HG02678 (cell line): ENCODE data around the gene IFNAR1.
"Not testable (repeated sequence)": the region's sequence is repeated elsewhere in the genome, so short reads cannot be mapped to it uniquely, and the experiment has no call there.

Experiments used
- ATAC-seq: cut with Tn5 transposase; IDR thresholded peaks from one replicate; pipeline ENCODE4 v1.9.1; 2021; ENCODE audit warnings: mild to moderate bottlenecking, moderate library complexity; ENCODE audit not compliant: unreplicated experiment

IFNAR1 gene

GRCh38 chr21:33339135-33339534 lies 14.4 kb downstream of the IFNAR1 start:
- no peak for ATAC-seq

- ATAC-seq: no peak
Measured at GRCh38 chr21:33339918-33340317, 15.1 kb downstream of the IFNAR1 start.

DNA sequence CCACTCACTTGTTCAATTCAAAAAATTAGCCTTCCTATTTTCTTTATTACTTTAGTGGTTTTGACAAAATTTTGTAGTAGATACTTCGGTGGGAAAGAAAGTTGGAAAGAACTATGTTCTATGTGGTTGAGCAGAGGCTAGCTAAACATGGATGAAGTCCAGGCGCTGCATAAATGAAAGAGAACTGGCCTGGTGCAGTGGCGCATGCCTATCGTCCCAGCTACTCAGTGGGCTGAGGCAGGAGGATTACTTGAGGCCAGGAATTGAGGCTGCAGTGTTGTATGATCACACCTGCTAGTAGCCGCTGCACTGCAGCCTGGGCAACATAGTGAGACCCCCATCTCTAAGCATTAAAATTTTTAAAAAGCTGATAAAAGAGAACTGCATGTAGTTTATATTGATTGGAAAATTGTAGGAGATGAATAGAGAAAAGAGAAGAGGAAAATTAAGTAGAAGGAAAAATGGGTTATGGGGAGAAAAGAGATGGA lies 21.0 kb downstream of the IFNAR1 start:
- no peak for ATAC-seq

GRCh38 chr21:33348706-33349105 lies 23.9 kb downstream of the IFNAR1 start:
- ATAC-seq: no peak

DNA sequence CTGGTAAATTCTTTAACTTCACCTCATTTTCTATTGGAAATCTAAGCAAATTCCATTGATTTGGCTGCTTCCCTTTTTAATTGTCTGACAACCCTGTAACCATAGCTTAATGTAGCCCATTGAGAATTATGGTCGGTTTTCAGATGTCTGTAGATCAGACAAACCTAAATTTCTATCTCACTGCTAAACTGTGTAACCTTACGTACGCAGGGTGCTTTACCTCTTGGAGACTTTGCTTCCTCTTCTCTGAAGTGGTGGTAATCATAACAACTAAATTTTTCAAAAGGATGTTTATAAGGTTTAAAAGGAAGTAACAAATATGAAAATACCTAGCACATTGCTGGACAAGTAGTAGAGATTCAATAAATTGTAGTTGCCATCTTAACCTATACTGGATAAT lies 25.9 kb downstream of the IFNAR1 start:
- ATAC-seq: no peak

- no peak for ATAC-seq
Measured at GRCh38 chr21:33355355-33355754, 30.6 kb downstream of the IFNAR1 start.

- ATAC-seq: no peak
Measured at GRCh38 chr21:33355996-33356395, 31.2 kb downstream of the IFNAR1 start.

DNA sequence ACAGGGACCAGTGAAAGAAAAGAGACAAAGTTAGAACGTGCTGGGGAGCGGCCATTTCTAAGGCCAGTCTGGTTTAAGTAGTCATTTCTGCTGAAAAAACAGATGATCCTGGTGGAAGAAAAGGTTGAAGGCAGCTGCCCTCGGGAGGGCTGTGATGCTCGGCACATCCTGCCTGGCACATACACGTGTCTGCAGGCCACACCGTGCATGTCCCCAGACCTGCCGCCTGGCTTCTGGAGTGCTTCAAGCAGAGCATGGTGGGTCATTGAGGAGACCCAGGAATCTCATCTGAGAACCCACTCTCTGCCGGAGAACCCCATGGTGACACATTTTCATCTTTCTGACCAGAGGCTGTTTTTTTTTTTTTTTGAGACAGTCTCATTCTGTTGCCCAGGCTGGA lies 32.4 kb downstream of the IFNAR1 start:
- no peak for ATAC-seq

GRCh38 chr21:33359446-33359845 lies 34.7 kb downstream of the IFNAR1 start:
- ATAC-seq: no peak

GRCh38 chr21:33360281-33360680 lies 35.5 kb downstream of the IFNAR1 start:
- no peak for ATAC-seq

DNA sequence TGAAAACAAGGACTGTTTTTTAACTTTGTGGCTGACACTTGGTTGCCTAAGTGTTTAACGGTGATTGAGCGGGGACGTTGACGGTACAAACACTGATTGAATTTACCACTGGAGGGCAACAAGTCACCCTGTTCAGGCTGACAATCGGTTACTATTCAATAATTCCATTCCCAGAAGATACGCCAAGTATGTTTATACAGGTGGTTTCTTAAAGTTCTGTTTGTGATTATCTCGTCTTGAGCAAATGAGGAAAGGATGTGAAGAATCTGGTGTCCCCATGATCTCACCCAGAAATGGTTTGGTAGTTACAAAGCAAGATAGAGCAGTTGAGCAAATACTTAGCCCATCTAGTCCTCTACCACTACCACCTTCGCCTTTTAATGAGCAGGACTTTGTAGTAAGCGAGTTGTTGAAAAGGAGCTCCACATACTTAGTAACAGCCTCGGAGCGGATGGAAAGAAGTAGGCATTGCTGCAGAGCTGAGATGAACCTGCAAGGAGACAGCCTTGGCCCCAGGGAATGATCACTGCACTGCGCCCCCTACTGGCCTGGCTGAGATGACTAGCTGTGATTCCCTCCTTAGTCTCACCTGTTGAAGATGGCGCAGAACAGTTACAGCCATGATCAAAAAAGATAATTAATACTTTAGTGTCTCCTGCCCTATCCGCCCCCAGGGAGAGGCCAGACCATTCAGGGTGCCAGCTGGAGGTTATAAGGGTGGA lies 36.3 kb downstream of the IFNAR1 start:
- peak; percentile 71 for ATAC-seq

- ATAC-seq: no peak
Measured at GRCh38 chr21:33362044-33362555, 37.3 kb downstream of the IFNAR1 start.

GRCh38 chr21:33363911-33364609 lies 39.3 kb downstream of the IFNAR1 start:
- ATAC-seq: not testable (repeated sequence)

DNA sequence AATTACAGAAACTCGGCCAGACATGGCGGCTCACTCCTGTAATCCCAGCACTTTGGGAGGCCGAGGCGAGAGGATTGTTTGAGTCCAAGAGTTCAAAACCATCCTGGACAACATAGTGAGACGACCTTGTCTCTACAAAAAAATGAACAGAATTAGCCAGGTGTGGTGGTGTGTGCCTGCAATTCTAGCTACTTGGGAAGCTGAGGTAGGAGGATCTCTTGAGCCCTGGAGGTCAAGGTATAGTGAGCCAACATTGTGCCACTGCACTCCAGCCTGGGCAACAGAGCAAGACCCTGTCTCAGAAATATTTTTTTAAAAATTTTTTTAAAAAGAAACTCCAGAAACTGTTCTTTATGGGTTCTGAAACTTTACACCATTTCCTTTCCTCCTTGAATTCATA lies 40.1 kb downstream of the IFNAR1 start:
- no peak for ATAC-seq

DNA sequence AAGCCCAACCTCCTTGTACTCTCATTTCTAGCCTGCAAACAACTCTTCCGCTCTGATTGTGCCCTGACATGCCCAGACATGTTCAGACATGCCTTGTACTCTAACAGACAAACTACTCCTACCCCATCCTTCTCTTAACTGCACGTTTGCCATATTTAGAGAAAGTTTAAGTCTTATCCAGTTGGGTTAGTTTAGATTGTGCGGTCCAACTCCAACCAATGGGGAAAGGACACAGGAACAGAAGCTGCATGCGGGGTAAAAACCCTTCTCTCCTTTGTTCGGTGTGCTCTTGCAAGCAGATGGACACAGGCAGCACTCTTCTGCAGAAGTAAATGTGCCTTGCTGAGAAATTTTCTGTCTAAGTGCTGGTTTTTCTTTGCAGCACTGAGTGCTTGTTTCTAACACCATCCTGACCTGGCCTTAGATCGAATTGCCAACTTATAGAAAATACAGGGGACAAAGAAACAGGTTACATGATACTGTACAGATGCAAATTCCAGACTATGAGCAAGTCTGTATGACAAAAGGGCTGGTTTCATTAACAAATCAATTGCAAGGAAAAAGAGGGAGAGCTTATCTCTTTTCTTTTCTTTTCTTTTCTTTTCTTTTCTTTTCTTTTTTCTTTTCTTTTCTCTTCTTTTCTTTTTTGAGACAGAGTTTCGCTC lies 42.7 kb downstream of the IFNAR1 start:
- no peak for ATAC-seq

DNA sequence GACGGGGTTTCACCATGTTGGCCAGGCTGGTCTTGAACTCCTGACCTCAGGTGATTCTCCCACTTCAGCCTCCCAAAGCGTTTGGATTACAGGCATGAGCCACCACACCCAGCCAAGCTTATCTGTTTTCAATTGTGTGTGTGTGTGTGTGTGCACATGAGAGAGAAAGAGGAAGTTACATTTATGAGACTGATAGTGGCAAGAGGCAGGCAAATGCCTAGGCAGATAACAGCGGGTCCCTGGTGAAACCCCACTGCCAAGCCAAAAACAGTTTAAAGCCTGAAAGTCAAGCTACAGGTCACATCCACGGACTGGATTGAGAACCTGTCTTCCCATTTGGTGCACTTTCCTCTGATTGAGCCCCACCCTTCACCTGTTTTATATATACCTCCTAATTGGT lies 43.4 kb downstream of the IFNAR1 start:
- ATAC-seq: no peak

DNA sequence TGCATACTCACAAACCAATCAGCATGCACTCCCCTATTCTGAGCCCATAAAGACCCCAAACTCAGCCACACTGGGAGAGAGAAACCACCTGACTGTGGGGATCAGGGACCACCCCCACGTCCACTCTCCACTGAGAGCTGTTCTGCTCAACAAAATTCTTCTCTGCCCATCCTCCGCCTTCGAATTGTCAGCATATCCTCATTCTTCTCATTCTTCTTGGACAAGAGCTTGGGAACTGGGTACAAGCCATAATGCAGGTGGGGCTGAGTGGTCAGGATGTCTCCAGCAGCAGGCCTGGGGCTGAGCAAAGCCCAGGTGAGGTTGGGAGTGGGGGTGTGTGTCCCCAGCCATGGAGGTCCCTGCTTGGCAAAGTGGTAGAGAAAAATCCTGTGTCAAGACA lies 43.8 kb downstream of the IFNAR1 start:
- ATAC-seq: no peak

DNA sequence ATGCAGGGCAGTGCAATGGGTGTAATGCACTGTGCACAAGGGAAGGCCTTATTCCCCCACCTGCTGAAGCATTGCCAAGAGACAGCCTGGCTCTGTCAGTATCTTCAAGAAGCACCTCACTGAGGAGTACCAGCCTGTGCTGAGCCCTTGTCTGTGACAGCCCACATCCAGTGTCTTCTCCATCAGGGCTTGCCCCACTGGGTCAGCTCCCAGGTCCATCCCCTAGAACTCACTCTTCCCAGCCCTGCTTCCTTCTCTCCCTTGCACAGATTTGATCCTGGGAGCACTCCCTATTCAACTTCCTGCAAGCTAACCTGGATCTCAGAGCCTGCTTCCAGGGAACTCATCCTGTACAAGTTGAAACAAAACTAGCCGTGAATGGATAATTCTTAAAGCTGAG lies 44.8 kb downstream of the IFNAR1 start:
- ATAC-seq: no peak

GRCh38 chr21:33370305-33370704 lies 45.5 kb downstream of the IFNAR1 start:
- no peak for ATAC-seq

DNA sequence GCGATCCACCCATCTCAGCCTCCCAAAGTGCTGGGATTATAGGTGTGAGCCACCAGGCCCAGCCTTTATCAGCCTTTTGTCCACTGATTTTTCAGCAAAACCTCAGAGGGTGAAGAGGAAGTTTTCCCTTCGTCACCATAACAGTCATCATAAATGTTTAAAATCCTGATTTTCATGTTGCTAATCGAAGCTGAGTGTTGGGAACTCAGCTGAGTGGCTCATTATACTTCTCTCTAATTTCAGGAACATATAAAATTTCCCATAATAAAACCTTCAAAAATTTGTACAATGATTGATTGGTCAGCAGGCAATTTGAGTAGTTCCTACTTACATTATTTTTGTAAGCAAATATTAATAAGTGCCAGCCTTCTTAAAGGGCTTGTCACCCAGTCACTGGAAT lies 46.6 kb downstream of the IFNAR1 start:
- ATAC-seq: no peak

DNA sequence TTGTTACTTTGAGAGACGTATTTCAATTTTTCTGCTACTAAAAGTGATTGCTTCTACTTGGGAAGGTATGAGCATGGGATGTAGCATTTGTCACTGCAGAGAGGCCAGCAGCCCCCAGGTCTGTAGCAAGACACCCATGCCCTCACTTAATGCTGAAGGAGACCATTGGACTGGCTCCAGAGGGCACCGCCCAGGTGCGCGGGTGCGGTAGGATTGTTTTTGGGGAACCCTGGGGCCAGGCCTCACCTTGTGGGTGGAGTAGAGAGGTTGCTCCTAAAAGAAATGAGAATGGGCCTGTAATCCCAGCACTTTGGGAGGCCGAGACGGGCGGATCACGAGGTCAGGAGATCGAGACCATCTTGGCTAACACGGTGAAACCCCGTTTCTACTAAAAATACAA lies 47.8 kb downstream of the IFNAR1 start:
- no peak for ATAC-seq

DNA sequence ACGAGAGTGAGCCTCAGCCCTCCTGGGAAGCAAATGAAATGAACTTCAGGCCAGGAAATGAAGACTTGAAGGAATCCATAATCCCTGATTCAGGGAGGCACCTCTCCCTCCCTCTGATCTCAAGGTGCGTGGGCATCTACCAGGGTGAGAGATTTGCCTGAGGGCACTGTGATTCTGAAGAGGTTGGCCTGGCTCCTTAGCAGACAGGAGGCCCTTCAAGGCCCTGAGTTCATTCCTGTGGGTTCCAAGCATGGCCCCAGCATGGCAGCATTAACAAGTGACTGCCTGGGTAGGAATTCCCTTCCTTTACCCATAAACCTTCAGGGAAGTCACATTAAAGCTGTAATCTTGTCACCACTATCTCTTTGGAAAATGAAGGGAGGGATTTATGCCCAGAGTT lies 48.7 kb downstream of the IFNAR1 start:
- ATAC-seq: no peak
